GM12891 (cell line): ENCODE data around the gene ANK3.
A peak's percentile ranks its signal among the peaks of the same experiment; 100 is the strongest.

ENCODE experiments used
- DNase-seq: peaks from one replicate; pipeline ENCODE4 v3.0.0; 2011; ENCODE audit warnings: low spot score; ENCODE audit not compliant: insufficient read length
- FAIRE-seq: peaks from 2 replicates; lab custom pipeline; 2011; peaks lifted over from hg19 to GRCh38; lab: Jason Lieb, UNC
- PAX5 ChIP-seq: IDR thresholded peaks from 2 replicates; pipeline ENCODE4 v1.6.1; 2011; ENCODE audit warnings: low read length, moderate library complexity, mild to moderate bottlenecking; ENCODE audit not compliant: insufficient read depth, severe bottlenecking
- POLR2A ChIP-seq: IDR thresholded peaks from 2 replicates; pipeline ENCODE4 v1.6.1; 2011; ENCODE audit warnings: low read depth, low read length, control low read depth
- POLR2AphosphoS5 ChIP-seq: IDR thresholded peaks from 2 replicates; pipeline ENCODE4 v1.6.1; 2011; ENCODE audit warnings: low read depth, low read length, control low read depth
- POU2F2 ChIP-seq: IDR thresholded peaks from 2 replicates; pipeline ENCODE4 v1.6.1; 2011; ENCODE audit warnings: low read depth, mild to moderate bottlenecking, control low read depth, low read length, moderate library complexity
- SPI1 ChIP-seq: IDR thresholded peaks from 2 replicates; pipeline ENCODE4 v1.6.1; 2011; ENCODE audit warnings: low read depth, low read length, control low read depth
- TAF1 ChIP-seq: IDR thresholded peaks from 2 replicates; pipeline ENCODE4 v1.6.1; 2011; ENCODE audit warnings: low read depth, low read length, control low read depth

ANK3 gene

DNA sequence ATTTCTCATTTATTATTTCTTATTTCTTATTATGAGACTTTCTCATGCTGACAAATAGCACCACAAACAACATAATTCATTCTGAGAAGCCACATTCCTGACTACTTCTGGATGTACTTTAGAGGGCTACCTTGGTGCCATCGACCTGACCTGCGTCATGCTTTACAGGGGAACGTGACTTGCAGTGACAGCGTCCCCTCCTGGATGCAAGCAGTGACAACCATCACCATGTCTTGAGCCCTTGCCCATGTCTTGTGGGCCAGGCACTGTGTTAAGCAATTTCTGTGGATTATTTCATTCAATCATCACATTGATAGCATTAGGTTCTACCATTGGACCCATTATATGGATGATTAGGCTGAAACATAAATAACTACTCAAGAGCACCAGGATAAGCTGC, 137.0 kb downstream of the ANK3 start:
- TF ChIP-seq POLR2A, result no peak
- no peak for TF ChIP-seq SPI1
- TF ChIP-seq TAF1, result no peak
- TF ChIP-seq POLR2AphosphoS5, result no peak
- no peak for TF ChIP-seq POU2F2
- no peak for TF ChIP-seq PAX5
- DNase-seq (no peak), FAIRE-seq (no peak)

DNA sequence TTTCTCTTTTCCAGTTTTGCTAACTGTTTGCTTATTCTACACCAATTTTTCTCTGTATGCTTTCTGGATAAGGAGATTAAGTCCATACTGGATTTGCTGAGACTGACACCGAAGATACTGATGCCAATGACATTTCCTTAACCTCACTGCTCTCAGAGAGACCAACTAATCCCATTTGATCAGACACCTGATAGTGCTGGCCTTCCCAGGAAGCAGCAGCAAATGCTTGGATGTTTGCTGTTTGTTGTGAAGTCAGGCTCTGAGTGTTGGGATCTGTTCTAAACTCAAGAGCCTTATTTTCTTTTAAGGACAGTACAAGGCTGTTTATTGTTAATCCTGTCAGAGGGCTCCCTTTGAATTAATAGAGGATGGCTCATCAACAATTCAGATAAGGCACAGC, 143.3 kb downstream of the ANK3 start:
- no peak for FAIRE-seq
- DNase-seq, result no peak
- TF ChIP-seq POU2F2, result no peak
- no peak for TF ChIP-seq POLR2A
- TF ChIP-seq PAX5, result no peak
- no peak for TF ChIP-seq POLR2AphosphoS5
- no peak for TF ChIP-seq SPI1
- no peak for TF ChIP-seq TAF1

DNA sequence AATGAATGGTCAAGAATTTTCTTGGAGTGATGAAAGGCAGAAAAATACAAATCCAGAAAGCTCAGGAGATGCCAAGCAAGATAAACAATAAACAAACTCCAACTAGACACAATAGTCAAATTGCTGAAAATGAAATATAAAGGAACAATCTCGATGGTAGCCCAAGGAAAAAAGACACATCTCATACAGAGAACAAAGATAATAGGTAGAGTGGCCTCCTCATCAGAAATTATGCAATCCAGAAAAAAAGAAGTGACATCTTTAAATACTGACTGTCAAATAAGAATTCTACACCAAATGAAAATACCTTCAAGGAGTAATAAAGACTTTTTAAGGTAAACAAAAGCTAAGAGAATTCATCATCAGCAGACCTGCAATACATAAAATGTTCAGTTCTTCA, 150.4 kb downstream of the ANK3 start:
- FAIRE-seq, result no peak

DNA sequence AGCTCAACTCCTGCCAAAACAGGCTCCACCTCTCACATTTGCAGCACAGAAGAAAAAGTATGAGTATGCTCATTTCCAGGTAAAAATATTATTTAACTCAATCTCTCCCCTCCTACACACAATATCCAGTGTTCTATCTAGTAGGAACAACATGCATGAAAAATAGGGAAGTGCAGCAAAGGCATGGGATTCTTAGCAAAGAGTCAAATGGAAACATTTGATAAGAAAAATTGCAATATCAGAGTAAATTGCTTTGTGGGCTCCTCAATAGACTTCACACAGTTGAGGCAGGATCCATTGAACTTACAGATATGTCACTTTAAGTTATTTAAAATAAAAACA, 150.9 kb downstream of the ANK3 start:
- DNase-seq (no peak), FAIRE-seq (no peak)
- TF ChIP-seq POLR2AphosphoS5 (no peak), TAF1 (no peak), POU2F2 (no peak), SPI1 (no peak; the same call in 1 of the 2 replicates), PAX5 (no peak), POLR2A (no peak)

More for the DNA sequence above, 150.4 kb downstream of the ANK3 start:
- TF ChIP-seq POLR2A (no peak), PAX5 (no peak), TAF1 (no peak), POLR2AphosphoS5 (no peak), SPI1 (no peak), POU2F2 (no peak)
- DNase-seq, result no peak

DNA sequence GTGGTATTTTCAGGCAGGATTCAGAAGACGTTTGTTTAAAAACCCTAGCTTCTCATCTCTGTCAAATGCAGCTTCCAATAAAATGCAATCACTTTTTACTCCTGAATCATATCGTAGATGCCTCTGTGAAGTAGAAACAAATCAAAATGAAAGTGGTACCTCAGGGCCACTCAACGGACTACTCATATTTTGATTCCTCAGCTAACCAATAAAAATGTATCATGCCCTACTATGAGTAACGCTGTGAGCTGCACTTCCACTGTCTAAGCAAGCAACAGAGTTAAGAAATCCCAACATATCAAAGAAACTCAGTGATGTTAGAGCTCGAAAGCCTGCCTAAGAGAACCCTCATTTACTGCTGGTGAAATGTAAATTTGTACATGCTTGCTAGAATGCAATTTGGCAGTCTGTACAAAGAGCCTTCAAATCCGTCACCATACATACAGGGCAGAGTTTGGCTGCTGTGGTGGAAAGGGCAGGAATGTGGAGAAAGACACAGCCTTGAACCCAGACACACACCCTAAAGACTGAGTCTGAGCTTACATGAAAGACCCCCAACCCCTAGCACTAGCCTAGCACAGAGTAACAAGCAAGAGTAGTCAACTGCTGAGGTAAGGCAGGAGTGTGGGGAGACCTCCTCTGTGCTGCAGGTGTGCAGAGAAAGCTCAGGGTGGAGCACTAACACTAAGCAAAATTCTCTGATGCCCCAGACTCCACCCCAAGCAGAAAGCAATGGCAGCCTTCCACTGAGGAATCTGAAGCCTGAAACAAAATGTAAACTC, 151.5 kb downstream of the ANK3 start:
- TF ChIP-seq PAX5, result no peak
- no peak for TF ChIP-seq POU2F2
- no peak for TF ChIP-seq SPI1
- no peak for TF ChIP-seq POLR2AphosphoS5
- no peak for TF ChIP-seq TAF1
- no peak for TF ChIP-seq POLR2A
- FAIRE-seq (peak; percentile 84), DNase-seq (peak; percentile 9)

DNA sequence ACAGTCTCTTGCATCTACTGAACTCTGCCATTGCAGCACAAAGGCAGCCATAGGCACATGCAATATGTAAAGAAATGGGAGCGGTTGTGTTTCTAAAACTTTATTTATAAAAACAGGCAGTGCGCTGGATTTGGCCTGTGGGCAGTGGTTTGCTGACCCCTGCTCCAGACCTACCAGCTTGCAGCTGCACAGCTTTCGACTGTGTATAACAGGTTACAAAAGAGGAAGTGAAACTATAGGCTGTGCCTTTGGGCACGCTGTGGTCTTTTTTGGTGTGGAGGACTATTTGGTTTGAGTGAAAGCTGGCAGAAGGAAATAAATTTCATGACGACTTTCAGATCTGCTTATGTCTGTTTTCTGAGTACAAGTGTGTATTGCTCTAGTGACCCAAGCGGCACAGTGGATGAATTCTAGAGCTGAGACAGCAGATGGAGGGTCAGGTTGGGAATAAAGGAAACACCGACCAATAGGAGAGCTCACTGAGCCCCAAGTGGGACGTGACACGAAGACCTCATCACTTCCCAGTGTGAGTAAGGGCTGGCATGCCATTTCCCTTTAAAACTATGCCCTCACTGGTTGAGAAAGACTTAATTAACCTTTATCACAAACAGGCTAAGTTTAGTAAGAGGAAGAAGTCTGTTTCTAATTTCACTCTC, 152.7 kb downstream of the ANK3 start:
- TF ChIP-seq SPI1 (peak; percentile 100), PAX5 (peak; percentile 39), TAF1 (no peak)
- DNase-seq, result peak; percentile 11
- FAIRE-seq, result peak; percentile 91

DNA sequence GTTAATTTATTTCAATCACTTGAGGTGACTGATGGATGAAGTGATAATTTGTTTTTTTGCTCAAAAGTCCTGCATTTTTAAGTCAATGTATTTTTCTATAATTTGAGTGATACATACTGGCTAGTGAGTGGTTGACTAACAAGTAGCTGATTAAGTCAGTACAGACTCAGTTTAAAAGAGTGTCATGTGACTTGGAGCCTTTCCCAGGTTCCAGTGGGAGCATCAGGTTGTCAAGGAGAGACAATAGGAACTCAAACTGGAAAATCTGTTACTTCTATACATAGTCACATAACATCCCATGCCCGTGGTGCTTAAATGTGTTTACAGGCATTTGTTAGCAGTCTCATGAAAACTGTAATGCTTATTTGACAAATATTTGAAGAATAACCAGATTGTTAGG, 154.7 kb downstream of the ANK3 start:
- no peak for FAIRE-seq
- no peak for DNase-seq
- TF ChIP-seq POU2F2 (no peak), POLR2A (no peak), POLR2AphosphoS5 (no peak), TAF1 (no peak), PAX5 (no peak), SPI1 (no peak)

DNA sequence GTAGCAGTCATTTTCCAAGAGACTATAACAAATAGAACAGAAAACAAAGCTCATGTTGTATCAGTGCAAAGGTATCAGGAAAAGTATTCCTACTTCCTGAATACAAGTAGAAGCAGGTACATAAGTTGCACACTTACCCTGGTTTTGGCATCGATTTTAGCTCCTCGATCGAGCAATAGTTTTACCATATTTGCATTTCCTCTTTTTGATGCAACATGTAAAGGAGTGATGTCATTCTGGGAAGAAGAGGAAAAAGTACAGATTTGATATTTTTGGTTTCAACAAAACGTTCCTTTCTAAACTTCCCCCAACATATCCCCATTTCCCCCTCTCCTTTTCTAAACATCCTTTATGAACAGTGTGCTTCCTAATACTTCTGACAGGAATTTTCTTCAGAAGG, 155.1 kb downstream of the ANK3 start:
- DNase-seq (no peak), FAIRE-seq (peak; percentile 64)
- TF ChIP-seq SPI1, result peak; percentile 58
- TF ChIP-seq POLR2A, result no peak

DNA sequence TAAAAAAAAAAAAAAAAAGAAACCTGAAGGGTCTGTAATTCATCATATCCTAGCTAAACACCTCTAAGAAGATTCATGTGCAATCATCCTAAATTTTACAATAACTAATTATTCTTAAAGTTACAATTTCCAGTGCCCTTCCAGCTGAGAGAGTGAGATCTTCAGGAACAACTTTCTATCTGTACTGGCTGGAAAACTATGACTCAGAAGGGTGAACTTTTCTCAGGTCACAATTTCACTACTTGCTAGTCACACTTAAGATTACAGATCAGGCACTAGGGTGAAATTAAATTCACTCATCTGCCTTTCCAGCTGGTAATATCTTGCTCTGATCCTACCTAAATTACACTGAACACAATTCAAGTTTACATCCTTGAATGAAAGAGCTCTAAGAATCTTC, 158.8 kb downstream of the ANK3 start:
- no peak for FAIRE-seq
- DNase-seq, result no peak
- no peak for TF ChIP-seq SPI1

DNA sequence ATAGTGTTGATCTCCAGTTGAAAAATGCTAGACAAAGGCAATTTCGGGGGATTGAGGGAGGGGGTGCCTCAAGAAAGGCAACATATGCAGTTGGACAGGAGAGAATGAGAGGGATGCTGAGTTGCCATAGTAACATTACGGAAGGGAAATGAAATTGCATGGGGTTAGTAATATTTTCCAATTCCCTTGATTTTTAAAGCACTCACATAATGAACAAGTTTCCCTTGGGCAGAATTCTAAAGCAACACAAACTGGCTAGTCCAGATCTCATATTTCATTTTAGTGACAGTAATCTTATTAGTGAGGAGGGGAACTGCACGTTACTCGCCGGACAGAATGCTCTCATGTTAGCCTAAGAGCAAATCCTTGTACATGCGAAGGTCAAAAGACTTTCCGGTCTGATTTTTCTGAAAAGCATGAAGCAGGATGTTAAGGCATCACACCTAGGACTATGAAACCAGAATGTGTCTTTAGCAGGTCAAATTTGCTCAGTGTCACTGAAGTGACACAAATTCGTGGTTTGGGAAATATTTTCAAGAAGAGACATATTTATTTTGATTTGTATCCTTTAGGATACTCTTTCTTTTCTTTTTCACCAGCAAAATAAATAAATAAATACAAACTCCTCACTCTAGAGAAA, 165.5 kb downstream of the ANK3 start:
- FAIRE-seq, result no peak
- DNase-seq, result no peak
- no peak for TF ChIP-seq SPI1

DNA sequence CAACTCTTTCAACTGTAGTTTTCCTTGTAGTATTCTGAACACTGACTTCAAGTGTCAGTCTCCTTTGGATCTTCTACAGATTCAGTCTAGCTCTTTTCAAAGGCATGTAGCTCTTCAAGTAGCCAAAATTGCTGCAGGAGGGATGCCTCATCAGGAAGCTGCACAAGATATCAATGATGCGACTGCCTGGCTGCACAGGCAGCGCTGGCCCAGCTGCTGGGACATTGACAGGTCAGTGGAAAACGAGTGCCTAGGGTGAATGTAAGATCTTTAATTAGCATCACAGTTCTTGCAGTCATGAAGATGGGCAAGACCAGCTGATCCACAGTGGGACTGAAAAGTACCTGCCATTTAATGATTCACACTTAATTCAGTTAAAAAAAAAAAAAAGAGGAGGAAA, 167.6 kb downstream of the ANK3 start:
- FAIRE-seq (no peak), DNase-seq (no peak)
- TF ChIP-seq SPI1, result no peak
- TF ChIP-seq POLR2A, result no peak
- TF ChIP-seq POLR2AphosphoS5, result no peak
- TF ChIP-seq TAF1, result no peak
- no peak for TF ChIP-seq PAX5
- TF ChIP-seq POU2F2, result no peak
